ENCODE data around the gene NAALADL1.
"Not testable (repeated sequence)": the region's sequence is repeated elsewhere in the genome, so short reads cannot be mapped to it uniquely, and the experiment has no call there.

Gene NAALADL1

GRCh38 chr11:65036931-65037330, 21.4 kb downstream of the NAALADL1 start:
- peak; percentile 45 for TF ChIP-seq CTCF (conservative IDR thresholded peaks at IDR 0.05)
- peak overlapping the region; percentile 95 for H3K27ac ChIP-seq

DNA sequence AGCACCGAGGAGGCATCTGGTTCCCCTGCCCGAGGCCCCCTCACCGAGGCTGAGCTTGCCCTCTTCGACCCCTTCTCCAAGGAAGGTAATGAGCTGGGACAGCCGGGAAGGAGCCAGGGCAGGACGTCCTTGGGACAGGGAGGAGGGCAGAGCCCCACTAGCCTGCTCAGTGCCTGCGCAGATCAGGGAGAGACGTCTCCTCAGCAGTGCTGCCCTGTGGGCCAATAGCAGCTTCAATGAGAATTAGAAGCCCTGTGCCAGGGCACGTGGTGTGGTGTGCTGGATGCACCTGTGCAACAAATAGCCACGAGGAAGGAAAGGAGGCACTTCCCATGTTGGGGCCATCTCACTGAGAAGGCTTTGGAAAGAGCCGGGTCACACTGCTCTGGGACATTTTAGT, 22.8 kb downstream of the NAALADL1 start:
- TF ChIP-seq CTCF (conservative IDR thresholded peaks at IDR 0.05), result no peak

GRCh38 chr11:65034423-65034822, 23.9 kb downstream of the NAALADL1 start:
- no peak for TF ChIP-seq CTCF (conservative IDR thresholded peaks at IDR 0.05)
- H3K27ac ChIP-seq, result no peak overlapping the region

More for the DNA sequence above, 22.8 kb downstream of the NAALADL1 start:
- H3K27ac ChIP-seq, result peak overlapping the region; percentile 95

GRCh38 chr11:65032216-65032615, 26.1 kb downstream of the NAALADL1 start:
- no peak for TF ChIP-seq CTCF (conservative IDR thresholded peaks at IDR 0.05)
- H3K27ac ChIP-seq, result no peak overlapping the region

- peak within 1 kb of the TSS; percentile 89 for H3K27ac ChIP-seq
- peak; percentile 87 for TF ChIP-seq CTCF (conservative IDR thresholded peaks at IDR 0.05)
Observed at GRCh38 chr11:65027213-65028067, 30.9 kb downstream of the NAALADL1 start, which contains the start of gene SNX15. SNX15 (plus strand) TSS chr11:65027439; CDS start chr11:65027538, 99 bp downstream.

- peak overlapping the region; percentile 89 for H3K27ac ChIP-seq
- TF ChIP-seq CTCF (conservative IDR thresholded peaks at IDR 0.05), result no peak
Observed at GRCh38 chr11:65026810-65027209, 31.5 kb downstream of the NAALADL1 start.

DNA sequence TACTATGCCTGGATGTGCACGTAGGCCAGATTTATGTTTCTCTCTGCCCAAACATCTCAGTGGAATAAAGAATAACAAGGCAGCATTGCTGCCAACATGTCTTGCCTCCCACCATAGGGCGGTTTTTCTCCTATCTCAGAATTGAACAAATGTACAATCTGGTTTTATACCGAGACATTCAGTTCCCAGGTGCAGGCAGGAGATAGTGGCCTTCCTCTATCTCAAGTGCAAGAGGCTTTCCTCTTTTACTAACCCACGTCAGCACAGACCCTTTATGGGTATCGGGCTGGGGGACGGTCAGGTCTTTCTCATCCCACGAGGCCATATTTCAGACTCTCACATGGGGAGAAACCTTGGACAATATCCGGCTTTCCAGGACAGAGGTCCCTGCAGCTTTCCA, 34.9 kb downstream of the NAALADL1 start:
- not testable (repeated sequence) for H3K27ac ChIP-seq

DNA sequence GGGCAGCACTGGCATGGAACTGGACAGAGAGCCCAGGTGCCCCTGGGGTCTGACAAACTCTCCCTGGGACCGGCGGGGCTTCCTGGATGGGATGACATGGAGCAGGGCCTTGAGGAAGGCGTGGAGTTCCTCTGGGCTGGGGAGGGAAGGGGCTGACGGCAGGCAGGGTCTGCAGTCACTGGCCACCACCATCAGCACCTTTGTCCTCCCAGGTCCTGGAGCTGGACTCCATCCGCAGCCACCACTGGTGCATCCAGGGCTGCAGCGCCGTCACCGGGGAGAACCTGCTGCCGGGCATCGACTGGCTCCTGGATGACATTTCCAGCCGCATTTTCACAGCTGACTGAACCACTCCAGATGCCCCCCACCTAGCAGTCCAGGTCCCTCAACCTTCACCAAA, 36.8 kb downstream of the NAALADL1 start:
- no peak for TF ChIP-seq CTCF (conservative IDR thresholded peaks at IDR 0.05)
- no peak overlapping the region for H3K27ac ChIP-seq
